Nephron (organoid): ENCODE results near the gene MORN5.
"Not testable (repeated sequence)": the region's sequence is repeated elsewhere in the genome, so short reads cannot be mapped to it uniquely, and the experiment has no call there.

Experiments
- H3K27ac Mint-ChIP-seq, 3 experiments: 2 replicates each; pipeline ENCODE4 v1.8.0; 2020; ENCODE audit warnings: mixed read lengths in 3 of 3, mild to moderate bottlenecking in 2 of 3, moderate library complexity in 1 of 3
- H3K27me3 Mint-ChIP-seq: 2 replicates; pipeline ENCODE4 v1.8.0; 2021; ENCODE audit warnings: low read depth, mild to moderate bottlenecking, moderate library complexity, mixed read lengths
- H3K36me3 Mint-ChIP-seq: 2 replicates; pipeline ENCODE4 v1.8.0; 2020; ENCODE audit warnings: low read depth, mixed read lengths
- H3K4me1 Mint-ChIP-seq: 2 replicates; pipeline ENCODE4 v1.8.0; 2020; ENCODE audit warnings: mixed read lengths
- H3K4me3 Mint-ChIP-seq, 3 experiments: 2 replicates each; pipeline ENCODE4 v1.8.0; 2020; ENCODE audit warnings: mild to moderate bottlenecking in 3 of 3, mixed read lengths in 3 of 3, moderate library complexity in 2 of 3
- H3K9me3 Mint-ChIP-seq: 2 replicates; pipeline ENCODE4 v1.8.0; 2020; ENCODE audit warnings: mixed read lengths
- CTCF ChIP-seq, 3 experiments: fragments of 200-600 bp; sonication (generic); IDR thresholded peaks; one replicate each; pipeline ENCODE4 v1.5.0; 2021; ENCODE audit warnings: antibody characterized with exemption in 3 of 3; ENCODE audit not compliant: unreplicated experiment in 3 of 3

Gene MORN5

DNA sequence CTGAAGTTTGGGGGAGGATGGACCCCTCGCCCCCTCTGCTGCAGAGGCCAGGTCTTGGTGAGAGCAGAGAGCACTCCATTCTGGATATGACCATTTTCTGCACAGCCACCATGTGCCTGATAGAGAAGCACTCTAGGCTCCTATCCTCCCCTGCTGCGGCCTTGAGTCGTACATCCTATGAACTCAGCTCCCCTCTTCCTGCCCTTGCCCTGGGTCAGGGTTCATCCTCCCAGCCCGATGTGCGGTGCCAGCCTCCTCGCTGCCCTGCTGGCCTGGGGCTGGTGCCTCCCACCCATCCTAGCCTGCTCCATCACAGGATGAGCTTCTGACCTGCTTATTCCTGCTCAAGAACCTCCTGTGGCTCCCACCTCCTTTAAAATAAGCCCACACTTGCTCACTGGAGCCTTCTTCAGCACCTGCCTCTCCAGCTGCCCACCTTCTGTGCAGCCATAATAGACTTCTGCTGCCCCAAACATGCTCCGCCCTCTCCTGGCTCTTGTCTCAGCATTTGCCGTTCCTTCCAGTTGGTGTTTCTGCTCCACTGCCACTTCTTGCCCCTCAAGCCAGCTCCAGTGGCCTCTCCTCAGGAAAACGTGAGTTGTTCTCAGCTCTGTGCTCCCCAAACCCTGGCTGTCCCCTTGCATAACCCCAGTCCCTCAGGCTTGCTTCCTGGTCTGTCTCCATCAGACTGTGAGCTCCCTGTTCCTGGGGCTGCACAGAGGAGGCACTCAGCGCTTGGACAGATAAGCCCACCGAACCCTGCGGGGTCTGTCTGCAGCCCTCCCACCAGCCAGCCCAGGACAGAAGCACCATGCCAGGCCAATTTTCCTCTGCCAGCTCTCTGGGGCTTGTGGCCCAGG is 44.3 kb upstream of the MORN5 start:
- peaks cover 22% of the 10 kb centered on the region for H3K4me1 Mint-ChIP-seq
- H3K4me3 Mint-ChIP-seq = no peak overlapping the region

DNA sequence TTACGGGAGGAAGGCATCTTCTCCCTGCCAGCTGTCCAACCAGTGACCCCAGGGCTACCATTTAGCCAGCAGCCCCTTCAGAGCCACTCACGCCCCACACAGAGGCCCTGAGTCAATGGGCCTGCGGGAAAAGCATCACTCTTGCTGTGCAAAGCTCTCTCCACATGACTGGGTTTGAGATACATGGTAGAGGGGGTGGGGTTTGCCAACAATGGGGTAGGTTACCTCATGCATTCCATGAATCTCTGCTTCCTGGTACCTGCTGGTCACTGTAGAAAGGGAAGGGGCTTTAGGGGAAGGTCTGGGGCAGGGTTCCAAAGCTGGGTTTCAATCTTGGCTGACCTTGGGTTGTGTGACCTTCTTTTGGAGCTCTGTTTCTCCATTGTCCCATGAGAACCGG is 43.7 kb upstream of the MORN5 start:
- Mint-ChIP-seq H3K4me3 (no peak overlapping the region), H3K4me1 (peaks cover 24% of the 10 kb centered on the region), H3K9me3 (no peaks in the 10 kb centered on the region), H3K36me3 (no peaks in the 10 kb centered on the region), H3K27me3 (peaks cover 28% of the 10 kb centered on the region), H3K27ac (no peak overlapping the region)
- TF ChIP-seq CTCF (IDR thresholded peaks at IDR 0.05; ENCODE audit: unreplicated experiment in 3 of 3) = no peak

More for the DNA sequence above, 44.3 kb upstream of the MORN5 start:
- Mint-ChIP-seq H3K27me3 (peaks cover 28% of the 10 kb centered on the region), H3K9me3 (no peaks in the 10 kb centered on the region), H3K27ac (no peak overlapping the region), H3K36me3 (no peaks in the 10 kb centered on the region)
- no peak for TF ChIP-seq CTCF (IDR thresholded peaks at IDR 0.05; ENCODE audit: unreplicated experiment in 3 of 3)

GRCh38 chr9:122116448-122117173 is 43.1 kb upstream of the MORN5 start:
- peaks cover 28% of the 10 kb centered on the region for H3K27me3 Mint-ChIP-seq
- H3K4me3 Mint-ChIP-seq = no peak overlapping the region
- H3K4me1 Mint-ChIP-seq = peaks cover 24% of the 10 kb centered on the region
- no peaks in the 10 kb centered on the region for H3K36me3 Mint-ChIP-seq
- H3K9me3 Mint-ChIP-seq = no peaks in the 10 kb centered on the region
- TF ChIP-seq CTCF (IDR thresholded peaks at IDR 0.05; ENCODE audit: unreplicated experiment in 3 of 3) = no peak
- H3K27ac Mint-ChIP-seq = no peak overlapping the region

DNA sequence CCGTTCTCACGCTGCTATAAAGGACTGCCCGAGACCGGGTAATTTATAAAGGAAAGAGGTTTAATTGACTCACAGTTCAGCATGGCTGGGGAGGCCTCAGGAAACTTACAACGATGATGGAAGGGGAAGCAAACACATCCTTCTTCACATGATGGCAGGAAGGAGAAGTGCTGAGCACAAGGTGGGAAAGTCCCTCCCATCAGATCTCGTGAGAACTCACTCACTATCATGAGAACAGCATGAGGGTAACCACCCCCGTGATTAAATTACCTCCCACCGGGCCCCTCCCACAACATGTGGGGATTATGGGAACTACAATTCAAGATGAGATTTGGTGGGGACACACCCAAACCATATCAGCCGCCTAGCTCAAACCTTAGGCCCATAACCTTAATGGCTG is 42.5 kb upstream of the MORN5 start:
- Mint-ChIP-seq H3K27me3 (peaks cover 25% of the 10 kb centered on the region), H3K4me1 (peaks cover 24% of the 10 kb centered on the region)
- not testable (repeated sequence) for H3K36me3 Mint-ChIP-seq, H3K4me3 Mint-ChIP-seq, H3K9me3 Mint-ChIP-seq, H3K27ac Mint-ChIP-seq

- Mint-ChIP-seq H3K4me1 (peaks cover 19% of the 10 kb centered on the region), H3K4me3 (no peak overlapping the region), H3K36me3 (no peaks in the 10 kb centered on the region), H3K27me3 (peaks cover 23% of the 10 kb centered on the region), H3K27ac (no peak overlapping the region), H3K9me3 (no peaks in the 10 kb centered on the region)
- TF ChIP-seq CTCF (IDR thresholded peaks at IDR 0.05; ENCODE audit: unreplicated experiment in 3 of 3) = no peak
Measured at GRCh38 chr9:122118343-122119165, 41.2 kb upstream of the MORN5 start.

DNA sequence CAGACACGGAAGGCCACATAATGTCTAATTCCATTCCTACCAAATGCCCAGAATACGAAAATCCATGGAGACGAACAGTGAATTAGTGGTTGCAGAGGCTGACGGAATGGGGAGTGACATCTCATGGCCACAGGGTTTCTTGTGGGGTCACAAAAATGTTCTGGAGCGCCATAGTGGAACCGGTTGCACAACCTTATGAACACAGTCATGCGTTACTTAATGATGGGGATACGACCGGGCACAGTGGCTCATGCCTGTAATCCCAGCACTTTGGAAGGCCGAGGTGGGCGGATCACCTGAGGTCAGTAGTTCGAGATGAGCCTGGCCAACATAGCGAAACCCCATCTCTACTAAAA is 40.6 kb upstream of the MORN5 start:
- H3K36me3 Mint-ChIP-seq = no peaks in the 10 kb centered on the region
- no peak overlapping the region for H3K27ac Mint-ChIP-seq
- peaks cover 18% of the 10 kb centered on the region for H3K4me1 Mint-ChIP-seq
- H3K9me3 Mint-ChIP-seq = no peaks in the 10 kb centered on the region
- H3K27me3 Mint-ChIP-seq = peaks cover 25% of the 10 kb centered on the region
- no peak for TF ChIP-seq CTCF (IDR thresholded peaks at IDR 0.05; ENCODE audit: unreplicated experiment in 3 of 3)
- H3K4me3 Mint-ChIP-seq = no peak overlapping the region
